NT2/D1 (cell line): ENCODE data around the gene PRSS38.

Source experiments
- DNase-seq: peaks from one replicate; pipeline ENCODE4 v3.0.0-alpha.2; 2011; ENCODE audit warnings: low read depth, low spot score
- H3K27me3 ChIP-seq: 2 replicates; pipeline ENCODE4 v1.6.0; 2011; ENCODE audit warnings: mild to moderate bottlenecking; ENCODE audit not compliant: insufficient read length, insufficient read depth
- H3K36me3 ChIP-seq: 2 replicates; pipeline ENCODE4 v1.6.1; 2011; ENCODE audit warnings: mild to moderate bottlenecking, low read length, mixed read lengths; ENCODE audit not compliant: insufficient read depth, insufficient read length
- H3K4me1 ChIP-seq: 2 replicates; pipeline ENCODE4 v1.5.1; 2011; ENCODE audit not compliant: insufficient read depth, insufficient read length
- H3K4me3 ChIP-seq: 2 replicates; pipeline ENCODE4 v1.5.1; 2011; ENCODE audit warnings: low read depth; ENCODE audit not compliant: insufficient read length
- H3K9ac ChIP-seq: 2 replicates; pipeline ENCODE4 v1.6.0; 2011; ENCODE audit warnings: low read depth; ENCODE audit not compliant: insufficient read length
- H3K9me3 ChIP-seq: 2 replicates; pipeline ENCODE4 v1.5.1; 2011; ENCODE audit warnings: mild to moderate bottlenecking, low read length; ENCODE audit not compliant: insufficient read depth
- SUZ12 ChIP-seq: IDR thresholded peaks from 2 replicates; pipeline ENCODE4 v1.6.1; 2011; ENCODE audit not compliant: insufficient read length, insufficient read depth; ENCODE audit errors: extremely low read depth
- YY1 ChIP-seq: IDR thresholded peaks from 2 replicates; pipeline ENCODE4 v1.6.1; 2011; ENCODE audit not compliant: insufficient read length, insufficient read depth
- ZNF274 ChIP-seq: IDR thresholded peaks from 2 replicates; pipeline ENCODE4 v1.6.1; 2011; ENCODE audit warnings: mild to moderate bottlenecking, low read depth, low read length

PRSS38 gene

DNA sequence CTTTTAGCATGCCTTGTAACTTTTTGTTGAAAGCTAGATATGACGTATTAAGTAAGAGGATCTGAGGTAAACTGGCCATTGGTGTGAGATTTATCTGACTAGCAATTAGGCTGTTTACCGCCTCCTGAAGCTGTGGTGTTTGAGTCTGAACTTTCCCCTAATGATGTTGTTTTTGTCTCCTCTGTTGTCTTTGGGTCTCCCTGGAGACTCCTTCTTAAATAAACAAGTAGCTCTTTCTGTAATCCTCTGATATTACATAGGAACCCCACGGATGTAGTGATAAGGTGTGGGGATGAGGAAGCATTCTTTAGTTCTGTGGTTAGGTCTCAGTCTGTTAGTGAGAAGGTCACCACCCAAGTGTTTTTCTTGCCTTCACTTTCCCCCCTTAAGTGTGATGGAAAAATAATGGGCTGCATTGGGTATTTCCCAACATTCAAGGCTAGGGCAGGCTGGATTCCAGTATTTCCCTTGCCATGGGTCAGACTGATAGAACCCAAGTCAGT, 33.0 kb downstream of the PRSS38 start:
- H3K4me3 ChIP-seq, result no peak overlapping the region
- TF ChIP-seq ZNF274 (no peak), YY1 (no peak), SUZ12 (no peak)
- peaks cover 9% of the 10 kb centered on the region for H3K9me3 ChIP-seq
- no peak for DNase-seq
- H3K36me3 ChIP-seq, result no peaks in the 10 kb centered on the region
- no peaks in the 10 kb centered on the region for H3K4me1 ChIP-seq
- no peak overlapping the region for H3K9ac ChIP-seq
- H3K27me3 ChIP-seq, result no peaks in the 10 kb centered on the region

DNA sequence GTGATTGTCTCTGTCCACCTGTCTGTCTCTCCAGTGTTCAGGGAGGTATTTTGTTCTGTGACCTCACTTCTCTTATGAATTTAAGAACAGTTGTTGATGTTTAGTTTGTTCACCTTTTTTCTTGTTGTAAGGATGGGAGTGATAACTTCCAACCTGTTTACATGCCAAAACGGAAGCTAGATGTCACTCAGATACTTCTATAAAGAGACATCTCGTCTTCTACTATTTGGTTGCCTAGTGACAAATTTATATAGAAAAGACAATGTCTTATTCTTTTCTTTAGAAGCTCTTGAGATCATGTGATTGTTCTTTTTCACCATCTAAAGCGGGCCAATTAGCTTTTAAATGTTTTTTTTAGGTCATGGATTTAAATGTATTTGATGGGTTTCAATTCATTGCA, 33.8 kb downstream of the PRSS38 start:
- TF ChIP-seq SUZ12 (no peak), ZNF274 (no peak), YY1 (no peak)
- Histone ChIP-seq H3K27me3 (no peaks in the 10 kb centered on the region), H3K9ac (no peak overlapping the region), H3K36me3 (no peaks in the 10 kb centered on the region), H3K9me3 (peaks cover 9% of the 10 kb centered on the region), H3K4me1 (no peaks in the 10 kb centered on the region), H3K4me3 (no peak overlapping the region)
- DNase-seq, result no peak

DNA sequence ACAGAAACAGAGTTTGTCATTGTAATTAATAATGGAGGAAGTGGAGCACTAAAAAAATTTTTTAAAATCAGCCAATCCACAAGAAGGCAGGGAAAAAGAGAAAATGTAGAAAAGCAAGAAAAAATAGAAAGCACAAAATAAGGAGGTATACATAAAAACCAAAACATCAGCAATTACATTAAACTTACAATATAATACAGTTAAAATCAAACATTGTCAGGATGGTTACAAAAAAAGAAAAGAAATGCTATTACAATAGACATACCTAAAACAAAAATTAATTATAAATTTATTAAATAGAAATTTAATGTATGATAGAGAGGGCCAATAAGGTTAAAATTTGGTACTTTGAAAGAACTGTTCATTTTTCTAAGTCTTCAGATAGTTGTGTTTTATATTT, 38.7 kb downstream of the PRSS38 start:
- no peaks in the 10 kb centered on the region for H3K36me3 ChIP-seq
- no peak overlapping the region for H3K4me3 ChIP-seq
- no peak for TF ChIP-seq ZNF274
- no peak for TF ChIP-seq YY1
- no peak for TF ChIP-seq SUZ12
- H3K27me3 ChIP-seq, result no peaks in the 10 kb centered on the region
- DNase-seq, result no peak
- no peaks in the 10 kb centered on the region for H3K9me3 ChIP-seq
- no peak overlapping the region for H3K9ac ChIP-seq
- H3K4me1 ChIP-seq, result no peaks in the 10 kb centered on the region

DNA sequence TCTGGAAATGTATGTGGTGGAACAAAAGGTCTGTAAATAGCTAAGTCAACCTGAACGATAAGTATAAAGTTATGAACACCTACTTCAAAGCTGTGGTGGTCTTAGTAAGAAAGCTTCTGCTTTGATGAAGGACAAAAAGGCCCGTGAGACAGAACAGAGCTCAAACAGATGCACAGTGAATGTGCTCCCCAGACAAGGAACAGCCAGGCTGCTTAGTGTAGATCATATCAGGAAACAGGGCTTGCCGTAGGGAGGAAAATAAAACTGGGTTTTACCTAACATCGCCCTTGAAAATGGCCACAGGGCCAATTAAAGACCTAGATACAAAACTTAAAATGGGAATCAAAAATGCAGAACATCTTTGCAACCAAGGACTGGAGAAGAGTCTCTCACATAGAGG, 40.2 kb downstream of the PRSS38 start:
- DNase-seq, result no peak
- Histone ChIP-seq H3K9ac (no peak overlapping the region), H3K4me3 (no peak overlapping the region), H3K4me1 (no peaks in the 10 kb centered on the region), H3K36me3 (no peaks in the 10 kb centered on the region), H3K9me3 (no peaks in the 10 kb centered on the region), H3K27me3 (no peaks in the 10 kb centered on the region)
- TF ChIP-seq SUZ12 (no peak), YY1 (no peak), ZNF274 (no peak)

DNA sequence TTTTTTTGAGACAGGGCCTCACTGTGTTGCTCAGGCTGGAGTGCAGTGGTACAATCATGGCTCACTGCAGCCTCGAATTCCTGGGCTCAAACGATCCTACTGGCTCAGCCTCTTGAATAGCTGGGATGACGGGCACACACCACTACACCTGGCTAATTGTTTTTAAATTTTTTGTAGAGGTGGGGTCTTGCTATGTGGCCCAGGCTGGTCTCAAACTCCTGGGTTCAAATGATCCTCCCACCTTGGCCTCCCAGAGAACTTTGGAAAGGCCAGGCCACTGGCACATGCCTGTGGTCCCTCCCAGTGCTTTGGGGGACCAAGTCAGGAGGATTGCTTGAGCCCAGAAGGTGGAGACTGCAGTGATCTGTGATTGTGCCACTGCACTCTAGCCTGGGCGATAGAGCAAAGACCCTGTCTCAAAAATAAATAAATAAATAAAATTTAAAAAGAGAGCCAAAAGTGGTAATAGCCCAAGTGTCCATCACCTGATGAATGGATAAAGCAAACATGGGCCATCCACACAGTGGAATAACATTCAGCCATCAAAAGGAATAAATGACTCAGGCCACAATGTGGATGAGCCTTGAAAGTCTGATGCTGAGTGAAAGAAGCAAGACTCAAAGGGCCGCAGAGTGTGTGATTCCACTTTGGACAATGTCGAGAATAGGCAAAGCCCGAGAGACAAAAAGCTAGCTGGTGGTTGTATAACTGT, 40.8 kb downstream of the PRSS38 start:
- H3K4me1 ChIP-seq, result no peaks in the 10 kb centered on the region
- no peak overlapping the region for H3K9ac ChIP-seq
- TF ChIP-seq SUZ12 (no peak), YY1 (no peak), ZNF274 (no peak)
- no peak for DNase-seq
- peaks cover 2% of the 10 kb centered on the region for H3K27me3 ChIP-seq
- no peaks in the 10 kb centered on the region for H3K36me3 ChIP-seq
- H3K9me3 ChIP-seq, result no peaks in the 10 kb centered on the region
- no peak overlapping the region for H3K4me3 ChIP-seq

DNA sequence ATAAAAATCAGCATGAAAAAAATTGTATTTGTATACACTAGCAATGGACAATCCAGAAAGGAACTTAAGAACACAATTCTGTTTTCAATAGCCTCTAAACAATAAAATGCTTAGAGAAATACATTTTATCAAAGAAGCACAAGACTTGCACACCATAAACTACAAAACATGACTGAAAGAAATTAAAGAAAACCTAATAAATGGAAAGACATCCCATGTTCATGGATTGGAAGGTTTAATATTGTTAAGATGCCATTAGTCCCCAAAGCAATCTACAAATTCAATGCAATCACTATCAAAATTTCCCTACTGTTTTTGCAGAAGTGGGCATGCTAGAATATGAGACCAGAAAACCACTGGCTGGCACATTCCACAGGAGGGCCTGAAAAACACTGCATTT, 49.4 kb downstream of the PRSS38 start:
- Histone ChIP-seq H3K27me3 (peaks cover 2% of the 10 kb centered on the region), H3K36me3 (no peaks in the 10 kb centered on the region), H3K4me3 (no peak overlapping the region), H3K9me3 (peaks cover 16% of the 10 kb centered on the region), H3K9ac (no peak overlapping the region), H3K4me1 (no peaks in the 10 kb centered on the region)
- DNase-seq, result no peak
- no peak for TF ChIP-seq ZNF274
- TF ChIP-seq YY1, result no peak
- TF ChIP-seq SUZ12, result no peak

DNA sequence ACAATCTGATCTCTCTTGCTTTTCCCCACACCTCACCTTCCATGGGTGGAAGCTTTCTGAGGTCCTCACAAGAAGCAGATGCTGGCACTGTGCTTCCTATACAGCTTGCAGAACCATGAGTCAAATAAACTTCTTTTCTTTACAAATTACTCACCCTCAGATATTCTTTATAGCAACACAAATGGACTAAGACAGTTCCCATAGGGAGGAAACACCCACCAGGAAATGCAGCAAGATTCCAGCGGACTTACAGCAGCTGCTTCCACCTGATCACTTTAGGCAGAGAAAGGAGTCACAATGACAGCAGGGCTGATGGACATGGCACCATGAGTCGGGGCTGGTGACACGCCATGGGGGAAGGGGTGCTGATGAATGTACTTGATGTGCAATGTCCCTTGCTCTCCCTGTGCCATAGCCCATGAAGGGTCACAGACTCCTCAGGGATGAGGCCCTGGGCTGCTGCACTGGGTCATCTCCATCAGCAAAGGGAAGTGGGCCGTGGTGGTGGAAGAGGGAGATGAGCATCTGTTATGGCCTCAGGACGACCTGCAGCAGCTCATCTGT, 53.9 kb downstream of the PRSS38 start:
- no peaks in the 10 kb centered on the region for H3K36me3 ChIP-seq
- no peak overlapping the region for H3K9ac ChIP-seq
- no peaks in the 10 kb centered on the region for H3K27me3 ChIP-seq
- H3K9me3 ChIP-seq, result peaks cover 12% of the 10 kb centered on the region
- H3K4me1 ChIP-seq, result no peaks in the 10 kb centered on the region
- TF ChIP-seq ZNF274 (no peak), YY1 (no peak), SUZ12 (no peak)
- H3K4me3 ChIP-seq, result no peak overlapping the region
- no peak for DNase-seq
